H1 (cell line): Measurements from ENCODE around the gene YARS1.

Source experiments
- EZH2 ChIP-seq: fragments of 200-600 bp; sonication (generic); IDR thresholded peaks from 2 replicates; pipeline ENCODE4 v1.7.1; 2012; ENCODE audit warnings: low read depth, mild to moderate bottlenecking, moderate library complexity, low read length, inconsistent platforms; ENCODE audit not compliant: severe bottlenecking
- GABPA ChIP-seq: IDR thresholded peaks from 2 replicates; pipeline ENCODE4 v1.6.1; 2011; ENCODE audit warnings: mild to moderate bottlenecking, low read length, moderate library complexity, borderline replicate concordance; ENCODE audit not compliant: insufficient read depth
- JUN ChIP-seq: IDR thresholded peaks from 2 replicates; pipeline ENCODE4 v1.6.1; 2011; ENCODE audit warnings: low read depth, mild to moderate bottlenecking, improper control_type of control experiment, low read length
- JUND ChIP-seq: IDR thresholded peaks from 2 replicates; pipeline ENCODE4 v1.6.1; 2011; ENCODE audit warnings: mild to moderate bottlenecking, improper control_type of control experiment, low read length
- POLR2A ChIP-seq, 2 experiments: IDR thresholded peaks; 1 replicate in 1 of 2; 2 replicates in 1 of 2; pipeline ENCODE4 v1.6.1; 2011; ENCODE audit warnings: low read depth in 2 of 2, low read length in 2 of 2, mild to moderate bottlenecking in 2 of 2; ENCODE audit errors: control extremely low read depth in 1 of 2
- POLR2AphosphoS5 ChIP-seq: IDR thresholded peaks from 2 replicates; pipeline ENCODE4 v1.6.1; 2011; ENCODE audit warnings: low read depth, low read length
- TBP ChIP-seq: IDR thresholded peaks from 2 replicates; pipeline ENCODE4 v1.6.1; 2011; ENCODE audit warnings: low read depth, low read length, improper control_type of control experiment
- TF ChIP-seq, protein P1 (sequence below), 3 experiments: IDR thresholded peaks; 1 replicate in 2 of 3; 2 replicates in 1 of 3; pipeline versions ENCODE4 v1.5.1 to v1.6.1; 2011; ENCODE audit warnings: low read length in 3 of 3, mild to moderate bottlenecking in 3 of 3, inconsistent platforms in 2 of 3, low read depth in 1 of 3, moderate library complexity in 1 of 3; ENCODE audit not compliant: insufficient read depth in 1 of 3; ENCODE audit errors: control extremely low read depth in 1 of 3
- TF ChIP-seq, protein P2 (sequence below): IDR thresholded peaks from 2 replicates; pipeline ENCODE4 v1.6.1; 2011; ENCODE audit warnings: low read length, improper control_type of control experiment

- TF ChIP-seq TBP (no peak), POLR2AphosphoS5 (no peak), GABPA (no peak), JUN (no peak), POLR2A (IDR thresholded peaks at IDR 0.05; ENCODE audit: control extremely low read depth in 1 of 2, low read depth in 2 of 2, low read length in 2 of 2) (no peak), EZH2 (no peak), JUND (no peak)
- TF ChIP-seq, protein P1, sequence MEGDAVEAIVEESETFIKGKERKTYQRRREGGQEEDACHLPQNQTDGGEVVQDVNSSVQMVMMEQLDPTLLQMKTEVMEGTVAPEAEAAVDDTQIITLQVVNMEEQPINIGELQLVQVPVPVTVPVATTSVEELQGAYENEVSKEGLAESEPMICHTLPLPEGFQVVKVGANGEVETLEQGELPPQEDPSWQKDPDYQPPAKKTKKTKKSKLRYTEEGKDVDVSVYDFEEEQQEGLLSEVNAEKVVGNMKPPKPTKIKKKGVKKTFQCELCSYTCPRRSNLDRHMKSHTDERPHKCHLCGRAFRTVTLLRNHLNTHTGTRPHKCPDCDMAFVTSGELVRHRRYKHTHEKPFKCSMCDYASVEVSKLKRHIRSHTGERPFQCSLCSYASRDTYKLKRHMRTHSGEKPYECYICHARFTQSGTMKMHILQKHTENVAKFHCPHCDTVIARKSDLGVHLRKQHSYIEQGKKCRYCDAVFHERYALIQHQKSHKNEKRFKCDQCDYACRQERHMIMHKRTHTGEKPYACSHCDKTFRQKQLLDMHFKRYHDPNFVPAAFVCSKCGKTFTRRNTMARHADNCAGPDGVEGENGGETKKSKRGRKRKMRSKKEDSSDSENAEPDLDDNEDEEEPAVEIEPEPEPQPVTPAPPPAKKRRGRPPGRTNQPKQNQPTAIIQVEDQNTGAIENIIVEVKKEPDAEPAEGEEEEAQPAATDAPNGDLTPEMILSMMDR (IDR thresholded peaks at IDR 0.05; ENCODE audit: control extremely low read depth in 1 of 3, insufficient read depth in 1 of 3, low read depth in 1 of 3, low read length in 3 of 3) = no peak
- TF ChIP-seq, protein P2, sequence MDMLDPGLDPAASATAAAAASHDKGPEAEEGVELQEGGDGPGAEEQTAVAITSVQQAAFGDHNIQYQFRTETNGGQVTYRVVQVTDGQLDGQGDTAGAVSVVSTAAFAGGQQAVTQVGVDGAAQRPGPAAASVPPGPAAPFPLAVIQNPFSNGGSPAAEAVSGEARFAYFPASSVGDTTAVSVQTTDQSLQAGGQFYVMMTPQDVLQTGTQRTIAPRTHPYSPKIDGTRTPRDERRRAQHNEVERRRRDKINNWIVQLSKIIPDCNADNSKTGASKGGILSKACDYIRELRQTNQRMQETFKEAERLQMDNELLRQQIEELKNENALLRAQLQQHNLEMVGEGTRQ = no peak
Measured at GRCh38 chr1:32749332-32749731, 67.8 kb downstream of the YARS1 start.
